GM13977 (cell line): ENCODE measurements around the gene BMI1.
A peak's percentile ranks its signal among the peaks of the same experiment; 100 is the strongest.

ENCODE experiments used
- DNase-seq: peaks from one replicate; pipeline ENCODE4 v3.0.0; 2012; ENCODE audit warnings: low spot score
- CTCF ChIP-seq: IDR thresholded peaks from 2 replicates; pipeline ENCODE4 v1.5.1; 2012; ENCODE audit warnings: mild to moderate bottlenecking, control low read depth; ENCODE audit not compliant: insufficient read depth; ENCODE audit errors: extremely low read depth, missing control alignments
- in situ Hi-C: fragments of 300-500 bp; cut with MboI; formaldehyde crosslinking; loops from one replicate; pipeline ENCODE4 v1.12.0; 2022; ENCODE audit warnings: low sequenced_read_pairs, low pct_unique_long_range_greater_than_20kb, mixed read lengths, inconsistent platforms; ENCODE audit not compliant: unreplicated experiment

BMI1 gene

GRCh38 chr10:22342421-22342820 is 21.5 kb downstream of the BMI1 start:
- in situ Hi-C loops: no loop called here
- no peak for TF ChIP-seq CTCF
- no peak for DNase-seq

- no peak for TF ChIP-seq CTCF
- no peak for DNase-seq
- in situ Hi-C loops: no loop called here
These were observed 22.8 kb downstream of the BMI1 start for GRCh38 chr10:22343731-22344130.

GRCh38 chr10:22344249-22344648 is 23.4 kb downstream of the BMI1 start:
- in situ Hi-C loops: no loop called here
- no peak for DNase-seq
- TF ChIP-seq CTCF: no peak

- no peak for DNase-seq
- no peak for TF ChIP-seq CTCF
- in situ Hi-C loops: no loop called here
These were observed 23.9 kb downstream of the BMI1 start for GRCh38 chr10:22344781-22345300.

GRCh38 chr10:22345301-22346095 is 24.6 kb downstream of the BMI1 start, which contains the start of gene SPAG6:
TSS of gene SPAG6 (plus strand) at chr10:22345496. CDS start at chr10:22345612, 116 bp downstream.
- TF ChIP-seq CTCF: no peak
- DNase-seq: peak; percentile 77
- in situ Hi-C loops: no loop called here

GRCh38 chr10:22346096-22346661 is 25.3 kb downstream of the BMI1 start:
- in situ Hi-C loops: no loop called here

More at GRCh38 chr10:22346096-22346661, 25.3 kb downstream of the BMI1 start:
- DNase-seq: no peak
- TF ChIP-seq CTCF: no peak
